ENCODE measurements around the gene LRBA. TPM values are rescaled to one million over a fixed set of nuclear protein-coding genes. Genes with fewer than 3 reads are reported as not detected.

LRBA gene
- total and polyA plus RNA-seq, 8 donors = 7.3 to 156 (median 73.9) TPM

- H3K4me3 ChIP-seq = no peak overlapping the region
- H3K36me3 ChIP-seq = peaks cover 9 to 38% (median 26%) of the 10 kb centered on the region in 4 donors
- peaks cover 0 to 4% (median 0%) of the 10 kb centered on the region in 4 donors for H3K4me1 ChIP-seq
- WGBS, 5 donors = 65 to 94% (median 91%) methylated on average over 2 of the region's 2 CpGs
- TF ChIP-seq POLR2A (IDR thresholded peaks at IDR 0.05) (no peak), EP300 (IDR thresholded peaks at IDR 0.05) (no peak), CTCF (IDR thresholded peaks at IDR 0.05) (no peak), POLR2AphosphoS5 (IDR thresholded peaks at IDR 0.05) (no peak)
- intact Hi-C loops (cut with DNase I; ENCODE audit: low total_unique reads) = no loop called here
- H3K9me3 ChIP-seq = no peaks in the 10 kb centered on the region
- no peaks in the 10 kb centered on the region for H3K27me3 ChIP-seq
- H3K27ac ChIP-seq = no peak overlapping the region
- DNase-seq = no peak
Observed at GRCh38 chr4:150853882-150854281, 161.2 kb downstream of the LRBA start.

GRCh38 chr4:150852216-150852615 lies 162.9 kb downstream of the LRBA start:
- intact Hi-C loops (cut with DNase I; ENCODE audit: low total_unique reads) = no loop called here
- TF ChIP-seq POLR2A (IDR thresholded peaks at IDR 0.05) (no peak), CTCF (IDR thresholded peaks at IDR 0.05) (no peak), POLR2AphosphoS5 (IDR thresholded peaks at IDR 0.05) (no peak), EP300 (IDR thresholded peaks at IDR 0.05) (no peak)

GRCh38 chr4:150849016-150849415 lies 166.1 kb downstream of the LRBA start:
- intact Hi-C loops (cut with DNase I; ENCODE audit: low total_unique reads) = no loop called here
- DNase-seq = no peak
- TF ChIP-seq CTCF (IDR thresholded peaks at IDR 0.05) = no peak
- no peak for TF ChIP-seq EP300 (IDR thresholded peaks at IDR 0.05)
- TF ChIP-seq POLR2A (IDR thresholded peaks at IDR 0.05) = no peak
- no peak for TF ChIP-seq POLR2AphosphoS5 (IDR thresholded peaks at IDR 0.05)
- Histone ChIP-seq H3K27me3 (no peaks in the 10 kb centered on the region), H3K27ac (no peak overlapping the region), H3K36me3 (peaks cover 9 to 71% (median 57%) of the 10 kb centered on the region in 4 donors), H3K4me1 (peaks cover 0 to 4% (median 0%) of the 10 kb centered on the region in 4 donors), H3K4me3 (no peak overlapping the region), H3K9me3 (no peaks in the 10 kb centered on the region)
- 86 to 100% (median 96%) methylated on average over 1 of the region's 1 CpG for WGBS, 5 donors

More at GRCh38 chr4:150852216-150852615, 162.9 kb downstream of the LRBA start:
- WGBS, 5 donors = 59 to 81% (median 73%) methylated on average over 1 of the region's 1 CpG
- no peak overlapping the region for H3K27ac ChIP-seq
- H3K27me3 ChIP-seq = no peaks in the 10 kb centered on the region
- DNase-seq = no peak
- H3K9me3 ChIP-seq = no peaks in the 10 kb centered on the region
- peaks cover 0 to 4% (median 0%) of the 10 kb centered on the region in 4 donors for H3K4me1 ChIP-seq
- H3K36me3 ChIP-seq = peaks cover 9 to 54% (median 39%) of the 10 kb centered on the region in 4 donors
- H3K4me3 ChIP-seq = no peak overlapping the region

DNA sequence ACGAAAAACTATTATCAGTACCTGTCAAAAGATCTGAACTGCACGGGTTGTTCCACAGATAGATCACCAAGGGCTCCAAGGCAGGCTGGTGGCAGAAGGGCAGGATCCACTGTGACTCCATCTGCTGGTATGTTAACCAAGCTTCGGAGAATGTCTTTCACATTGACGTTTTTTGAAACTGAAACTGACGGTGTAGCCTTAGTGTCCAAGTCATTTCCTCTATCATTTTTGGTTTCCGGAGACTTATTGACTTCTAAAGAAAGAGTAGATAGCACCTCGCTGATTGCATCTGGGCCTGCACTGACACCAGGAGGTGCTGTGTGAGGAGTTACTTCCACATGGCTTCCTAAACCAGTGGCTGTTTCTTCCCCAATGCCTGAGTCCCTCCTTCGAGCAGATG lies 186.9 kb downstream of the LRBA start:
- no peak for TF ChIP-seq POLR2A (IDR thresholded peaks at IDR 0.05)
- TF ChIP-seq CTCF (IDR thresholded peaks at IDR 0.05) = no peak
- TF ChIP-seq POLR2AphosphoS5 (IDR thresholded peaks at IDR 0.05) = no peak
- no peak for TF ChIP-seq EP300 (IDR thresholded peaks at IDR 0.05)
- Histone ChIP-seq H3K27ac (peak overlapping the region in 1 of 5 donors; percentile 7), H3K4me3 (no peak overlapping the region), H3K4me1 (no peaks in the 10 kb centered on the region), H3K9me3 (no peaks in the 10 kb centered on the region), H3K27me3 (no peaks in the 10 kb centered on the region), H3K36me3 (peaks cover 0 to 53% (median 30%) of the 10 kb centered on the region in 4 donors)
- intact Hi-C loops (cut with DNase I; ENCODE audit: low total_unique reads) = no loop called here
- DNase-seq = no peak
- 75 to 81% (median 79%) methylated on average over 8 of the region's 8 CpGs for WGBS, 5 donors

Measured in stomach (tissue), 9 donors.